ENCODE data around the gene FZD10.

DNA sequence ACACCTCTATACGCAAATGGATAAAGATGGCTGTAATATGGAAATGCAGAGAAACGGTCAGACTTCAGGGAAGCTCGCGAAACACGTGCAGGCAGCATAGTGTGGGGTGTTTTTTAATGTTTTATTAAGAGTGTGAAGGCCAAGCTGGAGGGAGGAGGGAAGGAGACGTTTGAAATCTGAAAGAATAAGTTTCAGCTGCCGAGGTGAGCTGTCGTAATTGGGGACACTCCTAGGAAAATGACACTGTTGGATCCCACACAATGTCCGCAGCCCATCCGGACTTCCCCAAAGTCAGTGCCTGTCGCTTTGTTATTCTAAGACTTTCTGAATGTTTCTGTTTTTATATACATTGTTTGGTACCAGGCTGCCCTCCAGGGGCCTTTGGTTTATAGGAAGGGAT is 8.3 kb downstream of the FZD10 start:
- TF ChIP-seq JUN (IDR thresholded peaks at IDR 0.05; ENCODE audit: low read depth, low read length) (no peak), EP300 (IDR thresholded peaks at IDR 0.05; ENCODE audit: borderline replicate concordance in 1 of 2, low read depth in 2 of 2, low read length in 2 of 2) (no peak), POLR2A (IDR thresholded peaks at IDR 0.05; ENCODE audit: control extremely low read depth in 1 of 2, low read depth in 2 of 2, low read length in 2 of 2) (no peak), EZH2 (IDR thresholded peaks at IDR 0.05; ENCODE audit: low read depth, low read length, severe bottlenecking) (no peak), JUND (IDR thresholded peaks at IDR 0.05; ENCODE audit: low read length) (no peak), RAD21 (IDR thresholded peaks at IDR 0.05 in 1 of 2, conservative IDR thresholded peaks at IDR 0.05 in 1 of 2; ENCODE audit: low read depth in 2 of 2, low read length in 2 of 2) (no peak), SP2 (IDR thresholded peaks at IDR 0.05; ENCODE audit: low read length) (no peak), BRCA1 (IDR thresholded peaks at IDR 0.05; ENCODE audit: low read depth, low read length) (no peak), RFX5 (IDR thresholded peaks at IDR 0.05; ENCODE audit: borderline replicate concordance, low read depth, low read length) (no peak)
- TF ChIP-seq, protein P1, sequence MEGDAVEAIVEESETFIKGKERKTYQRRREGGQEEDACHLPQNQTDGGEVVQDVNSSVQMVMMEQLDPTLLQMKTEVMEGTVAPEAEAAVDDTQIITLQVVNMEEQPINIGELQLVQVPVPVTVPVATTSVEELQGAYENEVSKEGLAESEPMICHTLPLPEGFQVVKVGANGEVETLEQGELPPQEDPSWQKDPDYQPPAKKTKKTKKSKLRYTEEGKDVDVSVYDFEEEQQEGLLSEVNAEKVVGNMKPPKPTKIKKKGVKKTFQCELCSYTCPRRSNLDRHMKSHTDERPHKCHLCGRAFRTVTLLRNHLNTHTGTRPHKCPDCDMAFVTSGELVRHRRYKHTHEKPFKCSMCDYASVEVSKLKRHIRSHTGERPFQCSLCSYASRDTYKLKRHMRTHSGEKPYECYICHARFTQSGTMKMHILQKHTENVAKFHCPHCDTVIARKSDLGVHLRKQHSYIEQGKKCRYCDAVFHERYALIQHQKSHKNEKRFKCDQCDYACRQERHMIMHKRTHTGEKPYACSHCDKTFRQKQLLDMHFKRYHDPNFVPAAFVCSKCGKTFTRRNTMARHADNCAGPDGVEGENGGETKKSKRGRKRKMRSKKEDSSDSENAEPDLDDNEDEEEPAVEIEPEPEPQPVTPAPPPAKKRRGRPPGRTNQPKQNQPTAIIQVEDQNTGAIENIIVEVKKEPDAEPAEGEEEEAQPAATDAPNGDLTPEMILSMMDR (IDR thresholded peaks at IDR 0.05; ENCODE audit: control extremely low read depth in 1 of 3, insufficient read depth in 1 of 3, low read depth in 1 of 3, low read length in 3 of 3): no peak
- TF ChIP-seq, protein P2, sequence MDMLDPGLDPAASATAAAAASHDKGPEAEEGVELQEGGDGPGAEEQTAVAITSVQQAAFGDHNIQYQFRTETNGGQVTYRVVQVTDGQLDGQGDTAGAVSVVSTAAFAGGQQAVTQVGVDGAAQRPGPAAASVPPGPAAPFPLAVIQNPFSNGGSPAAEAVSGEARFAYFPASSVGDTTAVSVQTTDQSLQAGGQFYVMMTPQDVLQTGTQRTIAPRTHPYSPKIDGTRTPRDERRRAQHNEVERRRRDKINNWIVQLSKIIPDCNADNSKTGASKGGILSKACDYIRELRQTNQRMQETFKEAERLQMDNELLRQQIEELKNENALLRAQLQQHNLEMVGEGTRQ (IDR thresholded peaks at IDR 0.05; ENCODE audit: low read length): no peak
- TF ChIP-seq, protein P3, sequence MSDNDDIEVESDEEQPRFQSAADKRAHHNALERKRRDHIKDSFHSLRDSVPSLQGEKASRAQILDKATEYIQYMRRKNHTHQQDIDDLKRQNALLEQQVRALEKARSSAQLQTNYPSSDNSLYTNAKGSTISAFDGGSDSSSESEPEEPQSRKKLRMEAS (IDR thresholded peaks at IDR 0.05): no peak
